ENCODE measurements around the gene ZNFX1. TPM values are rescaled to one million over a fixed set of nuclear protein-coding genes. Genes with fewer than 3 reads are reported as not detected.

ZNFX1 gene
- total and polyA plus RNA-seq, 9 of the 15 experiments (the other 6 are each of a cell fraction or from before 2014, with no cell fraction given), result 3.8 to 13.8 (median 10.3) TPM

- TF ChIP-seq E2F1 (CRISPR knock-in tag; IDR thresholded peaks at IDR 0.05), result no peak
- TF ChIP-seq MEIS2 (IDR thresholded peaks at IDR 0.05; ENCODE audit: partially characterized antibody), result no peak
- no peak for TF ChIP-seq NFE2 (IDR thresholded peaks at IDR 0.05; ENCODE audit: low read depth)
- peak; percentile 38 for TF ChIP-seq POLR2B (IDR thresholded peaks at IDR 0.05; ENCODE audit: low read depth, partially characterized antibody)
- no peak for TF ChIP-seq ZNF583 (CRISPR knock-in tag; IDR thresholded peaks at IDR 0.05)
These were observed 7.4 kb upstream of the ZNFX1 start (continued) for GRCh38 chr20:49285233-49285668.

GRCh38 chr20:49284818-49285217, 7.0 kb upstream of the ZNFX1 start:
- peaks cover 94% of the 10 kb centered on the region for H4K20me1 ChIP-seq (replicated peaks; ENCODE audit: control insufficient read depth, insufficient read depth, low read length)
- POLR2A ChIA-PET, result interaction anchor here (0.6 kb wide), 1 partner anchor 31 kb away, joined by 3 read pairs; no protein-coding TSS in a partner anchor

More at GRCh38 chr20:49284818-49285217, 7.0 kb upstream of the ZNFX1 start:
- peak overlapping the region; percentile 50; the same call in 1 of the 2 replicates for H3K4me2 ChIP-seq (ENCODE audit: insufficient read depth, low read length)
- peaks cover 2% of the 10 kb centered on the region; the same call in 1 of the 2 replicates for H3K9me3 ChIP-seq (replicated peaks; ENCODE audit: control insufficient read depth, insufficient read depth, low read depth, low read length)
- peaks cover 7 to 47% of the 10 kb centered on the region in 2 experiments for H3K4me1 ChIP-seq (replicated peaks in 1 of 2; ENCODE audit: control insufficient read depth in 2 of 2, insufficient read depth in 2 of 2, low read length in 2 of 2)
- peak overlapping the region; percentile 66; the same call in 1 of the 3 replicates for H3K27ac ChIP-seq (ENCODE audit: extremely low read depth, low read depth, low read length)
- H3K4me3 ChIP-seq, result peak overlapping the region; percentile 93; the same call in 1 of the 2 replicates
- peaks cover 100% of the 10 kb centered on the region for H3K36me3 ChIP-seq (ENCODE audit: control insufficient read depth, insufficient read depth, low read length)
- peaks cover 92% of the 10 kb centered on the region for H3K79me2 ChIP-seq (ENCODE audit: control insufficient read depth, insufficient read depth, low read length)
- H3K9me1 ChIP-seq (ENCODE audit: control insufficient read depth, insufficient read depth, low read length), result peaks cover 21% of the 10 kb centered on the region
- no peaks in the 10 kb centered on the region for H3K27me3 ChIP-seq (ENCODE audit: control insufficient read depth in 2 of 2, insufficient read depth in 2 of 2, low read length in 2 of 2)
- FAIRE-seq, result no peak
- ATAC-seq, result no peak
- no peak for TF ChIP-seq FOXJ2 (tag; IDR thresholded peaks at IDR 0.05)
- TF ChIP-seq POLR2AphosphoS5 (IDR thresholded peaks at IDR 0.05; ENCODE audit: control insufficient read depth, insufficient read depth, low read depth, low read length), result peak; percentile 61
- TF ChIP-seq ZMIZ1 (IDR thresholded peaks at IDR 0.05; ENCODE audit: low read depth in 2 of 2, low read length in 2 of 2), result no peak
- TF ChIP-seq RBM39 (optimal IDR thresholded peaks at IDR 0.05; ENCODE audit: low read depth, low read length), result peak; percentile 23
- no peak for TF ChIP-seq BCLAF1 (IDR thresholded peaks at IDR 0.05; ENCODE audit: borderline replicate concordance in 1 of 2, control insufficient read depth in 1 of 2, low read depth in 2 of 2, low read length in 1 of 2)
- TF ChIP-seq IRF2 (CRISPR knock-in tag; IDR thresholded peaks at IDR 0.05), result no peak
- no peak for TF ChIP-seq ZZZ3 (IDR thresholded peaks at IDR 0.05)
- no peak for TF ChIP-seq RBM17 (IDR thresholded peaks at IDR 0.05; ENCODE audit: borderline replicate concordance, low read depth, low read length)
- WGBS (ENCODE audit: insufficient coverage, low coverage, missing lambda C conversion rate), result 36% methylated on average over 5 of the region's 5 CpGs
- H2AFZ ChIP-seq (ENCODE audit: low read depth, low read length), result no peak overlapping the region
- peak overlapping the region; percentile 35 to 38; a peak in 2 of 4 replicates for H3K9ac ChIP-seq (ENCODE audit: insufficient read depth in 1 of 2, low read depth in 2 of 2, low read length in 2 of 2)
- CTCF ChIA-PET (ENCODE audit: low intra/inter-chr PET ratio), result interaction anchor here (0.7 kb wide), 1 partner anchor 1994 kb away, joined by 4 read pairs; no protein-coding TSS in a partner anchor
- no peak for DNase-seq (ENCODE audit: extremely low read depth in 1 of 4, low spot score in 3 of 4)
- in situ Hi-C loops (cut with MboI) (no loop called here), intact Hi-C loops (cut with micrococcal nuclease) (no loop called here)
- BruUV-seq (replicated peaks), result no TSS peak
